ENCODE results near the gene CCNL1. TPM values are rescaled to one million over a fixed set of nuclear protein-coding genes. Genes with fewer than 3 reads are reported as not detected.
A peak's percentile ranks its signal among the peaks of the same experiment; 100 is the strongest.

Gene CCNL1
- total RNA-seq, 1 donor from 2014 or later = 99.9 TPM

DNA sequence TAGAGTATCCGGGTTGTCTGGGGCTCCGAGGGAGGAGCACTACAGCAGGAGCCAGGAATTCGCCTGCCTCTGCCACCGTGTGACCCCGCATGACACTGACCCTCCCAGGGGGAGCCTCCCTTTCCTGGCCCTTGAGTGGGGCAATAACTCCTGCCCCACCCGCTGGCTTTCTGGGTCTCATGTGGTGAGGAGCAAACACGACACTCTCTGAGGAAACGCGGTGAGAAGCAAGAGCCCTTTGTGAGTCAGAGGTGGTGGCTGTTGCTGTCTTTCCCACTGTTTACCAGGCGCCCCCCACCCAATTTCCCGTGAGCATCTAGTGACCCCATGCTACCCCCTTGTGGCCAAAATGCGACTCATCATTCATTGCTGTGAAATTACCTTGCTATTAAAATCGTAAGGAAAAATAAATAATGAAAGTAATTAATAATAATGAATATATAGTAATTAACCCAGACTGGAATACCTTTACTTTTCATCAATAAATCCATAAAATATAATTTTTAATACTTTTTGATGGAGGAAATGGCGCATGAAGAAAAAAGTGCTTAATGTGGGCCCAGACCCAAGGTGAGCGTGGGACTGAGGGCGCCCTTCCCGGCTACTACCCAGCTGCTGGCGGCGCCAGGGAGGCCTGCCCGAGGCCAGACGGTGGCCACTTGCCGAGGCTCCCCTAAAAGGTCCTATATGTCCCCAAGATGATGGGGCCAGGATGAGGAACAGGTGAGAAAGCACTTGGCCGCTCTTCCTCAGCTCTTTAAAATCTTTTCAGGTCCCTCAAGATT lies 29.3 kb downstream of the CCNL1 start:
- no peaks in the 10 kb centered on the region for H3K27me3 ChIP-seq (ENCODE audit: control insufficient read depth, insufficient read depth, low read length)
- H3K4me3 ChIP-seq (ENCODE audit: low read depth, low read length) = no peak overlapping the region
- peak; percentile 69 for DNase-seq (ENCODE audit: low read depth)
- H3K36me3 ChIP-seq (ENCODE audit: control insufficient read depth, insufficient read depth, low read length) = no peaks in the 10 kb centered on the region
- peak; percentile 69 for TF ChIP-seq CTCF (IDR thresholded peaks at IDR 0.05; ENCODE audit: insufficient read depth, low read length, poor library complexity, severe bottlenecking)

DNA sequence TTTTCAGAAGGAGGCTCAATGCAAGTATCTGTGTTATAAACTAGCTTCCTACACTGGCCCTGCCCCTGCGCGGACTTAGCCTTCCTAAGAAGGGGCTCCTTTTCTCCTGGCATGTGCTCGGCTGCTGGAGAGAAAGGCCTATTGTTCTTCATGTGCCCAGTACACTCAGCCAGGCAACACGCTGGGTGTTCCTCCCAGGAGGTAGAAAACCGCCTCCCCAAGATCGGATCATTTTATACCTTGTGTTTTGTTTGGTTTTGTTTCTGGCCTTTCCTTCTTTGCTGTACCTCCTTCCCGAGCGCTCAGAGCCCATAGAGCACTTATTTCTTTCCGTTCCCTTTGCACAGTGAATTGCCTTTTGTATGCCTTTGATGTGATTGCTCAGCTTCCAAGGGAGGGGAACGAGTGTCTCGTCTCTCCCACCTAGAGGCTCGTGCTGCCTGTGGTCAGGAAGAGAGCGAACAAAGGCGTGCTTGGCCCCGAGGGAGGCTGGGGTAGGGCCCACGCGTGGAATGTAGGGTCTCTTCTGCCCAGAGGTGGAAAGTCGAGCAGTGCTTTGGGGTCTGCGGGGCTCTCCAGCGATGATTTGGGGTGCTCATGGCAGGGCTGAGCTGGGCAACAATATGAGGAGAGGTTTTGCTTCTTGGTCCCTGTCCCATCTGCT lies 30.0 kb downstream of the CCNL1 start:
- no peak for DNase-seq (ENCODE audit: low read depth)
- Histone ChIP-seq H3K4me3 (ENCODE audit: low read depth, low read length) (no peak overlapping the region), H3K27me3 (ENCODE audit: control insufficient read depth, insufficient read depth, low read length) (no peaks in the 10 kb centered on the region), H3K36me3 (ENCODE audit: control insufficient read depth, insufficient read depth, low read length) (no peaks in the 10 kb centered on the region)
- no peak for TF ChIP-seq CTCF (IDR thresholded peaks at IDR 0.05; ENCODE audit: insufficient read depth, low read length, poor library complexity, severe bottlenecking)

GRCh38 chr3:157128771-157129681 lies 30.9 kb downstream of the CCNL1 start:
- no peak for DNase-seq (ENCODE audit: low read depth)
- TF ChIP-seq CTCF (IDR thresholded peaks at IDR 0.05; ENCODE audit: insufficient read depth, low read length, poor library complexity, severe bottlenecking) = no peak
- no peaks in the 10 kb centered on the region for H3K36me3 ChIP-seq (ENCODE audit: control insufficient read depth, insufficient read depth, low read length)
- no peak overlapping the region for H3K4me3 ChIP-seq (ENCODE audit: low read depth, low read length)
- no peaks in the 10 kb centered on the region for H3K27me3 ChIP-seq (ENCODE audit: control insufficient read depth, insufficient read depth, low read length)

DNA sequence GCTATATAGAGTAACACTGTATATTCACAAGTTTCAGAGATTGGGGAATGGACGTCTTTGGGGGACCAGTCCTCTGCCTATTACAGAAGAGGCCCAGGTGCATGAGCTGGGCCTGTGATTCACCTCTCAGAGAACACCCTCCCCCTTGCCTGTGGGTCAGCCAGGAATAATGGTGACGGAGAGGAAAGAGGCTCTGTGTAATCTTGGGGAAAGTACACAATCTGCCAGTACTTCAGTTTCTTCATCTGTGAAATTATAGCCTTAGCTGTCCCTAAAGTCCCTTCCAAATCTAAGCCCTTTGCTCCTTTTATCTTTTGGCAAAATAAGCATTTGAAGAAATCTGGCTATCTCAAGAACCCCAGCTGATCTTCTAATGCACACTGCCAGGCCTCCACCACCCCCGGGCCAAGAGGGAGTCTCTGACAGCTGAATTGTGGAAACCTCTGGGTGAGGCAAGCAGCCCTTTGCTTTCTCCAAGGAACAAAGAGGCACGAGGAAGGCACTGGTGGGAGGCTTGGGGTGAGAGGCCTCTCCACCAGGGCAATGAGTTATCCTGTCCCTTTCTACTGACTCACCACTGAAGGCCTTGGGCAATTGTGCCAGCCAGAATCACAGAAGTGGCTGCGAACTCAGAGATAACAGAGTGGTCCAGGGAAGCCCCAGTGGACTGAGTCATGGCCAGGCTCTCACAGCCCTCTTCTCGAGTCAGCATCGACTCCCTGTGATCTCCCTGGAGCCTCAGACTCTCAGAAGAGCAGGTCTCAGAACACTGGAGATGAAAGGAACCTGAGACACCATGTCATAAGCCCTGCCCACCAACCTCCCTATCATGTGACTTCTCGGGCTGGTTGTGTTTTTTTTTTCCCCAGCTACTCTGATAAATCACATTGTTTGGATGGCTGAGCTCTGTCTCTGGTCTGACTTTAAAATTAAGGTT lies 31.8 kb downstream of the CCNL1 start:
- H3K27me3 ChIP-seq (ENCODE audit: control insufficient read depth, insufficient read depth, low read length) = no peaks in the 10 kb centered on the region
- no peaks in the 10 kb centered on the region for H3K36me3 ChIP-seq (ENCODE audit: control insufficient read depth, insufficient read depth, low read length)
- DNase-seq (ENCODE audit: low read depth) = peak; percentile 93
- H3K4me3 ChIP-seq (ENCODE audit: low read depth, low read length) = no peak overlapping the region
- no peak for TF ChIP-seq CTCF (IDR thresholded peaks at IDR 0.05; ENCODE audit: insufficient read depth, low read length, poor library complexity, severe bottlenecking)

DNA sequence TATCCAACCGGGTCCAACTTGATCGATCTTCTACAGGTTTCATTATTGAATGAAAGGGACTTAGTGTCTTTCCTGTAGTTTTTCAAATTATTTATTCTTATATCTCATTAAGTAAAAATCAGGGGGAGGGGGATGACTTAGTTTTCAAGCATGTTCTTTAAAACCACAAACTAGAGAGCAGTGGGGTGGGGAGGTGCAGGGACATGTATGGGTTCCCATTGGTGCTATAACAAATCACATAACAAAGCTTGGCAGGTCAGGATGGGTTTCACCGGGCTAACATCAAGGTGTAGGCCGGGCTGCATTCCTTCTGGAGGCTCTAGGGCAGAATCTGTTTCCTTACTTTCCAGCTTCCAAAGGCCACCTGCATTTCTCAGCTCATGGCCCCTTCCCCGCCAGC lies 32.7 kb downstream of the CCNL1 start:
- no peak for TF ChIP-seq CTCF (IDR thresholded peaks at IDR 0.05; ENCODE audit: insufficient read depth, low read length, poor library complexity, severe bottlenecking)
- DNase-seq (ENCODE audit: low read depth) = no peak
- Histone ChIP-seq H3K27me3 (ENCODE audit: control insufficient read depth, insufficient read depth, low read length) (no peaks in the 10 kb centered on the region), H3K36me3 (ENCODE audit: control insufficient read depth, insufficient read depth, low read length) (no peaks in the 10 kb centered on the region), H3K4me3 (ENCODE audit: low read depth, low read length) (no peak overlapping the region)

Data from kidney epithelial cell (primary cell).